HEK293 (cell line): ENCODE results near the gene ZNF292.

Experiments used
- CTCF ChIA-PET: fragments of 350-600 bp; formaldehyde crosslinking; extraction: SDS; loops from one replicate; lab custom pipeline; 2021; ENCODE audit warnings: antibody characterized with exemption; lab: Yijun Ruan, JAX
- POLR2A ChIA-PET: fragments of 300-600 bp; formaldehyde crosslinking; extraction: SDS; loops from one replicate; lab custom pipeline; 2020; ENCODE audit warnings: antibody characterized with exemption, inconsistent platforms; lab: Yijun Ruan, JAX
- H3K27ac ChIP-seq: fragments of 200-500 bp; sonication (Bioruptor generic); 2 replicates; pipeline ENCODE4 v1.5.1; 2014; ENCODE audit warnings: low read depth, low read length, control low read depth, inconsistent platforms; ENCODE audit errors: extremely low read depth
- H3K36me3 ChIP-seq, 2 experiments: fragments of 200-500 bp in 1 of 2; sonication (Bioruptor generic) in 1 of 2; 1 replicate in 1 of 2; 2 replicates in 1 of 2; pipeline ENCODE4 v1.5.1; 2014 to 2017; ENCODE audit warnings: inconsistent platforms in 2 of 2, low read length in 2 of 2; ENCODE audit not compliant: control insufficient read depth in 2 of 2, insufficient read depth in 1 of 2
- H3K4me1 ChIP-seq: fragments of 200-500 bp; sonication (Bioruptor generic); 2 replicates; pipeline ENCODE4 v1.5.1; 2014; ENCODE audit warnings: mild to moderate bottlenecking, low read length, inconsistent platforms; ENCODE audit not compliant: control insufficient read depth, insufficient read depth
- H3K4me3 ChIP-seq: 2 replicates; pipeline ENCODE4 v1.5.1; 2011; ENCODE audit warnings: low read depth, mild to moderate bottlenecking, control low read depth, low read length, moderate library complexity
- H3K9me3 ChIP-seq: fragments of 200-500 bp; sonication (Bioruptor generic); 2 replicates; pipeline ENCODE4 v1.5.1; 2014; ENCODE audit warnings: low read depth, low read length, inconsistent platforms; ENCODE audit not compliant: control insufficient read depth, insufficient read depth
- GLI4 ChIP-seq: fragments of 450-650 bp; formaldehyde crosslinking; IDR thresholded peaks from 2 replicates; pipeline ENCODE4 v1.5.1; 2016; ENCODE audit warnings: missing biosample characterization, missing genetic modification characterization
- KLF1 ChIP-seq: fragments of 450-650 bp; formaldehyde crosslinking; IDR thresholded peaks from 2 replicates; pipeline ENCODE4 v1.5.1; 2016; ENCODE audit warnings: missing biosample characterization, missing genetic modification characterization
- KLF16 ChIP-seq: fragments of 450-650 bp; formaldehyde crosslinking; IDR thresholded peaks from 2 replicates; pipeline ENCODE4 v1.5.1; 2017; ENCODE audit warnings: missing biosample characterization, missing genetic modification characterization
- SCRT2 ChIP-seq: fragments of 450-650 bp; formaldehyde crosslinking; IDR thresholded peaks from 2 replicates; pipeline ENCODE4 v1.5.1; 2016; ENCODE audit warnings: missing biosample characterization, missing genetic modification characterization
- SETDB1 ChIP-seq: IDR thresholded peaks from one replicate; pipeline ENCODE4 v1.6.1; 2017; ENCODE audit warnings: mild to moderate bottlenecking, low read length, moderate library complexity, mixed read lengths; ENCODE audit not compliant: insufficient read length
- SP3 ChIP-seq: fragments of 450-650 bp; formaldehyde crosslinking; IDR thresholded peaks from 2 replicates; pipeline ENCODE4 v1.5.1; 2016; ENCODE audit warnings: missing biosample characterization, missing genetic modification characterization
- ZBTB17 ChIP-seq: fragments of 450-650 bp; formaldehyde crosslinking; IDR thresholded peaks from 2 replicates; pipeline ENCODE4 v1.5.1; 2016; ENCODE audit warnings: missing biosample characterization, missing genetic modification characterization
- ZBTB20 ChIP-seq: fragments of 450-650 bp; formaldehyde crosslinking; IDR thresholded peaks from 2 replicates; pipeline ENCODE4 v1.5.1; 2016; ENCODE audit warnings: missing biosample characterization, missing genetic modification characterization
- ZBTB44 ChIP-seq: fragments of 450-650 bp; IDR thresholded peaks from 2 replicates; pipeline ENCODE4 v1.5.1; 2018; ENCODE audit warnings: missing biosample characterization, mild to moderate bottlenecking, missing genetic modification characterization
- ZFP37 ChIP-seq: fragments of 450-650 bp; formaldehyde crosslinking; IDR thresholded peaks from 2 replicates; pipeline ENCODE4 v1.5.1; 2016; ENCODE audit warnings: missing biosample characterization, missing genetic modification characterization
- ZIC2 ChIP-seq: fragments of 450-650 bp; formaldehyde crosslinking; IDR thresholded peaks from 2 replicates; pipeline ENCODE4 v1.5.1; 2016; ENCODE audit warnings: missing biosample characterization, missing genetic modification characterization
- ZNF10 ChIP-seq: fragments of 450-650 bp; formaldehyde crosslinking; IDR thresholded peaks from 2 replicates; pipeline ENCODE4 v1.5.1; 2017; ENCODE audit warnings: missing biosample characterization, missing genetic modification characterization
- ZNF114 ChIP-seq: fragments of 450-650 bp; formaldehyde crosslinking; IDR thresholded peaks from 2 replicates; pipeline ENCODE4 v1.5.0; 2017; ENCODE audit warnings: missing biosample characterization, missing genetic modification characterization
- ZNF121 ChIP-seq: fragments of 450-650 bp; formaldehyde crosslinking; IDR thresholded peaks from 2 replicates; pipeline ENCODE4 v1.5.1; 2016; ENCODE audit warnings: missing biosample characterization, missing genetic modification characterization
- ZNF138 ChIP-seq: fragments of 450-650 bp; formaldehyde crosslinking; IDR thresholded peaks from 2 replicates; pipeline ENCODE4 v1.5.1; 2016; ENCODE audit warnings: missing biosample characterization, missing genetic modification characterization, borderline replicate concordance
- ZNF202 ChIP-seq: fragments of 450-650 bp; formaldehyde crosslinking; IDR thresholded peaks from 2 replicates; pipeline ENCODE4 v1.5.1; 2016; ENCODE audit warnings: missing biosample characterization, missing genetic modification characterization, borderline replicate concordance
- ZNF350 ChIP-seq: fragments of 450-650 bp; formaldehyde crosslinking; IDR thresholded peaks from 2 replicates; pipeline ENCODE4 v1.5.0; 2017; ENCODE audit warnings: missing biosample characterization, mild to moderate bottlenecking, missing genetic modification characterization
- ZNF544 ChIP-seq: fragments of 450-650 bp; formaldehyde crosslinking; IDR thresholded peaks from 2 replicates; pipeline ENCODE4 v1.5.0; 2017; ENCODE audit warnings: missing biosample characterization, missing genetic modification characterization
- ZNF555 ChIP-seq: fragments of 450-650 bp; formaldehyde crosslinking; conservative IDR thresholded peaks from 2 replicates; pipeline ENCODE4 v1.5.1; 2017; ENCODE audit warnings: missing biosample characterization, mild to moderate bottlenecking, missing genetic modification characterization, inconsistent platforms
- ZNF600 ChIP-seq: fragments of 450-650 bp; formaldehyde crosslinking; IDR thresholded peaks from 2 replicates; pipeline ENCODE4 v1.5.1; 2016; ENCODE audit warnings: missing biosample characterization, missing genetic modification characterization
- ZNF670 ChIP-seq: fragments of 450-650 bp; formaldehyde crosslinking; IDR thresholded peaks from 2 replicates; pipeline ENCODE4 v1.5.1; 2016; ENCODE audit warnings: missing biosample characterization, missing genetic modification characterization, low read depth
- ZNF776 ChIP-seq: fragments of 450-650 bp; formaldehyde crosslinking; IDR thresholded peaks from 2 replicates; pipeline ENCODE4 v1.5.0; 2017; ENCODE audit warnings: missing biosample characterization, missing genetic modification characterization, borderline replicate concordance
- ZNF792 ChIP-seq: fragments of 450-650 bp; formaldehyde crosslinking; IDR thresholded peaks from 2 replicates; pipeline ENCODE4 v1.5.1; 2016; ENCODE audit warnings: missing biosample characterization, missing genetic modification characterization
- ZNF837 ChIP-seq: fragments of 450-650 bp; formaldehyde crosslinking; IDR thresholded peaks from 2 replicates; pipeline ENCODE4 v1.5.1; 2016; ENCODE audit warnings: missing biosample characterization, missing genetic modification characterization
- ZSCAN30 ChIP-seq: fragments of 450-650 bp; IDR thresholded peaks from 2 replicates; pipeline ENCODE4 v1.5.1; 2018; ENCODE audit warnings: missing biosample characterization, mild to moderate bottlenecking, missing genetic modification characterization, moderate library complexity
- TF ChIP-seq, protein P1 (sequence below): fragments of 450-650 bp; formaldehyde crosslinking; IDR thresholded peaks from 2 replicates; pipeline ENCODE4 v1.5.1; 2017; ENCODE audit warnings: missing biosample characterization, missing genetic modification characterization

ZNF292 gene

GRCh38 chr6:87146363-87146762 is 9.0 kb upstream of the ZNF292 start:
- Histone ChIP-seq H3K27ac (no peak overlapping the region), H3K4me1 (no peaks in the 10 kb centered on the region), H3K4me3 (no peak overlapping the region), H3K36me3 (no peaks in the 10 kb centered on the region), H3K9me3 (no peaks in the 10 kb centered on the region)
- ChIA-PET POLR2A (no interaction called here), CTCF (interaction anchor here (0.6 to 0.9 kb wide), 2 partner anchors 17 to 51 kb away, joined by 3 read pairs; partner anchors contain the start of gene CGA)
- TF ChIP-seq SETDB1 (no peak), SCRT2 (tag by site-specific recombination) (no peak)
- TF ChIP-seq, all 188 proteins: peak for 0

DNA sequence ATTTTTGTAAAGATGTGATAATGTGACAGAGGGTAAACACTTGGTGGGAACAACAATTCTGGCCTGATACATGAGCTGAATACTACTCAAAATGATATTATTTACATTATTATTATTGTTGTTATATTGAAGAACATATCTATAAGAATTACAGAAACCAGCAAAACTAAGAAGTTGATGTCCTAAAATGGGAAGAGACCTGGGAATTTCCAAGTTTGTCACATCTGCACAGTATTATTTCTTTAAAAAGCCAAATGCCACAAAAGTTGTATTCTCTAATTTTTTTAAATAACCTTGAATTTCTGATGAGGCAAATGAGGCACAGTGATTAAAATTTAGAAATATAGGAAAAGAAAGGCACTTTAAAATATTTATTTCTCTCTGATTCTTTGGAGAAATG is 5.0 kb upstream of the ZNF292 start:
- Histone ChIP-seq H3K36me3 (no peaks in the 10 kb centered on the region), H3K27ac (no peak overlapping the region), H3K4me3 (no peak overlapping the region), H3K9me3 (no peaks in the 10 kb centered on the region), H3K4me1 (no peaks in the 10 kb centered on the region)
- ChIA-PET POLR2A (no interaction called here), CTCF (interaction anchor here (0.7 to 1.0 kb wide), 2 partner anchors 126 to 249 kb away, joined by 3 read pairs; no protein-coding TSS in a partner anchor)
- TF ChIP-seq ZSCAN30 (no peak), ZNF114 (tag by site-specific recombination) (no peak), SP3 (tag by site-specific recombination) (no peak), ZNF555 (tag by site-specific recombination) (no peak), ZNF121 (no peak), ZBTB20 (no peak), ZBTB17 (tag by site-specific recombination) (no peak), KLF1 (tag by site-specific recombination) (no peak), ZNF202 (tag by site-specific recombination) (no peak), ZNF10 (no peak), ZNF350 (no peak), ZIC2 (tag by site-specific recombination) (no peak), ZBTB44 (tag by site-specific recombination) (no peak), GLI4 (tag by site-specific recombination) (no peak), ZNF544 (no peak), ZNF138 (tag by site-specific recombination) (no peak), ZNF837 (tag by site-specific recombination) (no peak), ZNF776 (tag by site-specific recombination) (no peak), ZFP37 (tag by site-specific recombination) (no peak)
- TF ChIP-seq, protein P1, sequence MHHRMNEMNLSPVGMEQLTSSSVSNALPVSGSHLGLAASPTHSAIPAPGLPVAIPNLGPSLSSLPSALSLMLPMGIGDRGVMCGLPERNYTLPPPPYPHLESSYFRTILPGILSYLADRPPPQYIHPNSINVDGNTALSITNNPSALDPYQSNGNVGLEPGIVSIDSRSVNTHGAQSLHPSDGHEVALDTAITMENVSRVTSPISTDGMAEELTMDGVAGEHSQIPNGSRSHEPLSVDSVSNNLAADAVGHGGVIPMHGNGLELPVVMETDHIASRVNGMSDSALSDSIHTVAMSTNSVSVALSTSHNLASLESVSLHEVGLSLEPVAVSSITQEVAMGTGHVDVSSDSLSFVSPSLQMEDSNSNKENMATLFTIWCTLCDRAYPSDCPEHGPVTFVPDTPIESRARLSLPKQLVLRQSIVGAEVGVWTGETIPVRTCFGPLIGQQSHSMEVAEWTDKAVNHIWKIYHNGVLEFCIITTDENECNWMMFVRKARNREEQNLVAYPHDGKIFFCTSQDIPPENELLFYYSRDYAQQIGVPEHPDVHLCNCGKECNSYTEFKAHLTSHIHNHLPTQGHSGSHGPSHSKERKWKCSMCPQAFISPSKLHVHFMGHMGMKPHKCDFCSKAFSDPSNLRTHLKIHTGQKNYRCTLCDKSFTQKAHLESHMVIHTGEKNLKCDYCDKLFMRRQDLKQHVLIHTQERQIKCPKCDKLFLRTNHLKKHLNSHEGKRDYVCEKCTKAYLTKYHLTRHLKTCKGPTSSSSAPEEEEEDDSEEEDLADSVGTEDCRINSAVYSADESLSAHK (tag by site-specific recombination) = no peak

- peak overlapping the region; percentile 50; the same call in 1 of the 2 replicates for H3K27ac ChIP-seq
- no peaks in the 10 kb centered on the region for H3K9me3 ChIP-seq
- H3K4me1 ChIP-seq = no peaks in the 10 kb centered on the region
- no peaks in the 10 kb centered on the region for H3K36me3 ChIP-seq
- POLR2A ChIA-PET = no interaction called here
- no peak overlapping the region for H3K4me3 ChIP-seq
- CTCF ChIA-PET = no interaction called here
- no peak for TF ChIP-seq ZNF670
- no peak for TF ChIP-seq ZNF792
- TF ChIP-seq KLF16 (tag by site-specific recombination) = no peak
- no peak for TF ChIP-seq ZNF600
These were observed 3.9 kb upstream of the ZNF292 start for GRCh38 chr6:87151471-87151780.
